GM10266 (cell line): ENCODE measurements around the gene CAMSAP1.
"Not testable (repeated sequence)": the region's sequence is repeated elsewhere in the genome, so short reads cannot be mapped to it uniquely, and the experiment has no call there.

Source experiments
- DNase-seq: peaks from one replicate; pipeline ENCODE4 v3.0.0; 2012; ENCODE audit errors: extremely low spot score
- CTCF ChIP-seq: IDR thresholded peaks from 2 replicates; pipeline ENCODE4 v1.5.1; 2012; ENCODE audit warnings: mild to moderate bottlenecking, low read depth; ENCODE audit not compliant: control insufficient read depth, insufficient read depth; ENCODE audit errors: missing control alignments

The CAMSAP1 gene

GRCh38 chr9:135921749-135922310 is 14.5 kb upstream of the CAMSAP1 start:
- no peak for TF ChIP-seq CTCF
- DNase-seq: no peak

GRCh38 chr9:135920973-135921585 is 13.7 kb upstream of the CAMSAP1 start:
- TF ChIP-seq CTCF: no peak
- DNase-seq: no peak

- TF ChIP-seq CTCF: no peak
- DNase-seq: no peak
Measured at GRCh38 chr9:135920256-135920930, 13.0 kb upstream of the CAMSAP1 start.

- no peak for TF ChIP-seq CTCF
- no peak for DNase-seq
Measured at GRCh38 chr9:135919318-135919890, 12.1 kb upstream of the CAMSAP1 start.

- not testable (repeated sequence) for DNase-seq
Measured at GRCh38 chr9:135916227-135916626, 8.9 kb upstream of the CAMSAP1 start.

GRCh38 chr9:135914921-135915320 is 7.6 kb upstream of the CAMSAP1 start:
- TF ChIP-seq CTCF: no peak
- no peak for DNase-seq

GRCh38 chr9:135911233-135911632 is 3.9 kb upstream of the CAMSAP1 start:
- DNase-seq: not testable (repeated sequence)

GRCh38 chr9:135910757-135911156 is 3.4 kb upstream of the CAMSAP1 start:
- TF ChIP-seq CTCF: no peak

More at GRCh38 chr9:135910757-135911156, 3.4 kb upstream of the CAMSAP1 start:
- DNase-seq: no peak
